Measurements from ENCODE around the gene UTP11.

UTP11 gene

DNA sequence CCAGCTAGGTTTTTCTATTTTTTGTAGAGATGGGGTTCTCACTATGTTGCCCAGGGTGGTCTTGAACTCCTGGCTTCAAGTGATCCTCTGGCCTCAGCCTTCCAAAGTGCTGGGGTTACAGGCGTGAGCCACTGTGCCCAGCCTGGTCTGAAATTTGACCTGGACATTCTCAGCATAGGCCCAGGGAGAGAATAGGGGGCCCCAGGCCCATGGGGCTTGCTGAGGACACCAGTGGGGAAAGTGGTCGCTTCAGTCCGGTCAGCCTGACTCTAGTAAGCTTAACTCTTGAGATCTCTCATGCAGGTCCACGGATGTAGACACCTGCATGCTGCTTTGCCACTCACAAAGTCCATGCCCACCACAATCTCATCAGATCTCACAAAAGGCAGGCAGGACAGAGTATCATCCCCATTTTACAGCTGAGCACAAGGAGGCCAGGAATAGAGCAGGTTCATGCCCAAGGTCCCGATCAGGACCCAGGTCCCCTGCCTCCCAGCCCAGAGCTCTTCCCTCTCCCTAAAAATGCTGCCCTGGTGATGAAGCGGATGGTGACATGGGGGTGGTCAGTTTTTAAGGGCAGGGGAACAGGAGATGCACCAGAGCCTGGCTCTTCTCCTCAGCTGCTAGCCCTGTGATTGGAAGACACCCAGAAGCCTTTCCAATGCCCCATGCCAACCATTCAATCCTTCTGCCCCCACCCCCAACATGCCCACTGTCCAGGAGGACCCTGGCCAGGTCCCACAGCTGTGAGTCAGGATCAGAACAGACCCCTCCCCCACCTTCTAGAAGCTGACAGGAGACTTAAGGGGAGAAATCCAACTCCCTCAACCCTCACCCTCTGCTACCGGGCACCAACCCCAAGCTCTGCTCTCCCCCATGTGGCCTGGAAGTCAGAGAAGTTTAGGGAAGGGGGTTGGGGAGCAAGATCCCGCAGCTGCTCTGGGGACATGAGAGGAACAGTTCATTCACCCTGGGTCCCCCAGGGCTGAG lies 9.0 kb upstream of the UTP11 start:
- in situ Hi-C loops (cut with HindIII; ENCODE audit: low sequenced_read_pairs), result no loop called here

DNA sequence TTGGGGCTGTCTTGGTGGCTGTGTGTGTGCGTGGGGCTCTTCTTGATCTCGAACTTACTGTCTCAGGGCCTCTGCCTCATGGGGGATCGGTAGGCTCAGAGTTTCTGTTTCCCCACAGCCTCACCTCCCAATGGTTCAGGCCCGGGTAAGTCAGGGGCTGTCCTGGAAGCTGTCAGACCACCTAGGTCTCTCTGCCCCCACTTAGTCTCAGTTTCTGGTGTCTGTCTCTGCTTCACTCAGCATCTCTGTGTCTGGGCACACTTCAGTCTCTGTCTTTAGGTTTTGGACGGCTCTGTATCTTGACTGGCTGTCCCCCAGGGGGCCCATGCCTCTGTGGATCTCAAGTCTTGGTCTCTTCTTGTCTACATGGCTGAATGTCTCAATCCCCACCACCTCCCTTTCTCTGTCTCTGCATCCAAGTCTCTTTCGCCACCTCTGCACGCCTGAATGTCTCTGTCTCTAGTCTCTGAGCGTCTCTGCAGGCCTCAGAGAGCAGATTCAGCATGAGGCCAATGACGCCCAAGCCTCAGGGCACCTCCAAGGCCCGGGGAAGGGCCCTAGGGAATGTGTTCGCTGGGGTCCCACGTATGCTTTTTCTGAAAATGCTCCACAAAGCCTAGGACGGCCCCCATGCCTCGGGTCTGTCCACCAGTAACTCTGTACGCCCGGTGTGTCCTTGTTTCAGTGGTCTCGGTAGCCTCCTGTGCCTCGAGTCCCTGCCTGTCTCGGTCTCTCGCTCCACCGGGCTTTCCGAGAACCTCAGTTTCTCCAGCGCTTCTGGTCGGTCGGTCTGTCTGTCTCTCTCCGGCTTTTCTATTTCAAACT lies 8.0 kb upstream of the UTP11 start:
- in situ Hi-C loops (cut with HindIII; ENCODE audit: low sequenced_read_pairs), result no loop called here

DNA sequence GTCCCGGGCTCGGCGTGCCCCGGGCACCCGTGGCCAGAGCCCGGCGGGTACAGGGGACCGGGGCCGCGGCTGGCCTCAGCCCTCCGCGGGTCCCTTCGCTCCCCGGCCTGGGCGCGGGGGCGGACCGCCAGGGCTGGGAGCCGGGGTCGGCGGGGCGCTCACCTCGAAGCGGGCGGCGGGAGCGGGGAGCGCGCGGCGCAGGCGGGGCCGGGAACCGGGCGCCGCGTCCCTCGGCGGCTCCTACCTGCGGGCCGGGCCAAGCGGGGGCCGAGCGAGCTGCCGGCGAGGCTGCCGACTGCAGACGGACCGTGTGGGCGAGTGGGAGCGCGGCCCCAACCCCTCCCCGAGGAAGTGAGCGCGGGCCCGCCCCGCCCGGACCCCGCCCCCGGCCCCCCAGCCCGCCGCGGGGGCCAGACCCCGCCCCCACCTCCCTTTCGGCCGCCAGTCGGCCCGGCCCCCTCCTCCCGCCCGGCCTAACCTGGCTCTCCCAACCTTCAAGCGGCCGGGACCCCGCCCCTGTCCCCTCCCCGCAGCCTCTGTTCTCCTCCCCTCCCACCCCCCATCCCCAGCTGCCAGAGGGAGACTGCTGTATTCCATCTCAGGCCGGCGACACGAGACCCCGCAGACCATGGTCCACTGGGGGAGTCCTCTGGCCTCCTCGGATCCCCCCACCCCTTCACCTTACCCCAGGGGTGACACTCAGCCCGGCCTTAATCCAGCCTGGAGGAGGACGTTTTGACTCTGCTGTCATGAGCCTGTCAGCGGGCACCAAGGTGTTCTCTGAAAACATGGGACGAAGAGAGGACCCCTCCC lies 7.1 kb upstream of the UTP11 start, which contains the start of gene FHL3:
TSS of gene FHL3 (minus strand) at position 320 of the 813 bp plus-strand sequence. CDS start 6,102 bp downstream, outside the sequence.
- in situ Hi-C loops (cut with HindIII; ENCODE audit: low sequenced_read_pairs), result no loop called here

DNA sequence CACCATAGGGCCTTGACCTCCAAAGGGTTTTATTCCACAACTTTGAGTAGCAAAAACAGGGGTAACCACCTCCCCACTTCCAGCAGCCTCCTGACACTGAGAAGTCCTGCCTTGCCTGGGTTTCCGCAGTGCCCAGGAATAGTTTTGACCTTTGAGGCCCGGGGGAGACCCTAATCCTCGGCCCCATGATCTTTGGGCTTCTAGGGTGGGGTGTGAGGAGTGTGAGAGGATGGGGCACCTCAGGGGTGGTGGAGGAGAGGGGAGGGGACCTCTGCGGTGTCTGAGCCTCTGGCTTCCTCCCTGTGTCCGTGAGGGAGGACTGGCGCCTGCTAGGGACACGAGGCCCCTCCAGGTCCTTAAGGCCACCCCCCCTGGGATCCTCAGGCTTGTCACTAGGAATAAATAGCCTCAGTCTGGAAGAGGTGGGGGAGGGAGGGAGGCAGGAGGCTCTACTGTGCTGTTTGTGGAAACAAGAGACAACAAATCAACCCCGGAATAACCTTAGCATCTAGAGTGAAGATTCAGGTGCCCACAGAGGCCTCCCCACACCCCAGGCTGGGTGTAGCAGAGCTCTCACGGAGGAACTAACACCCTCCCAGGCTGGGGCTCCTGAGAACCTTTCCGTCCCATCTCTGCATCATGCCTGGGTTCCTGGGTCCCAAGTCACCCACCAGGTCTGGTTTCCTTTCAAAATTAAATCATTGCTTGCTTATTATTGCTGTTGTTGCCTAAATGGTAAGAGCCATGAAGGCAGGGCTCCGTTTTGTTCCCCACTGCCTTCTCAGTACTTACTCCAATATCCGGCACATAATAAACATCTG lies 6.3 kb upstream of the UTP11 start:
- in situ Hi-C loops (cut with HindIII; ENCODE audit: low sequenced_read_pairs), result no loop called here

DNA sequence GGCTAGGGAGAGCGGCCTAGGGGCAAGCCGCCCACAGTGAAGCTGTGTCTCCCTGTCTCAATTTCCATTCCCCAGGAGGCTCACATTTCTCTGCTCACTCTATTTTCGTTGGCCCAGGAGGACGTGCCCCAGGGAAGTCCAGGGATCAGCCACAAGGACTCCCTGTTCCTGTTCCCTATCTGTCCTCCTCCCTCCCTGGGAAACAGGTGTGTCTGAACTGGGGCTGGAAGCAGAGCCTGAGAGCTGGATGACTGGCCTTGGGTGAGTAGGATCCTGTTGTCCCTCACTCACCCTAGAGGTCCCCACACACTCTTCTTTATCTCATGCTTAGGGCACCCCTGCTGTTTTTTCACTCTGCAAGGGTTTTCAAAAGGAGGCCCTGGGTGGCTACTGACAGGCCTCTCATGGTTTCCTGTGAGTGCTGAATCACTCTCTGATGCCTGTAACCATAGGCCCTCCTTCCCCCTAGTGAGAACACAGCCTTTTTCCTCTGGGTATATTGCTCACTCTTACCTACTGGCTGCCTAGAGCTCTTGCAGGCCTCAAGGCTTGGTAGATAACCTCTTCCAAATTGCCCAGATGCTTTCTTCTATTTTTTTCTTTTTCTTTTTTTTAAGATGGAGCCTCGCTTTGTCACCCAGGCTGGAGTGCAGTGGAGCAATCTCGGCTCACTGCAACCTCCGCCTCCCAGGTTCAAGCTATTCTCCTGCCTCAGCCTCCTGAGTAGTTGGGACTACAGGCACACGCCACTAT lies 3.3 kb upstream of the UTP11 start:
- in situ Hi-C loops (cut with HindIII; ENCODE audit: low sequenced_read_pairs), result no loop called here

DNA sequence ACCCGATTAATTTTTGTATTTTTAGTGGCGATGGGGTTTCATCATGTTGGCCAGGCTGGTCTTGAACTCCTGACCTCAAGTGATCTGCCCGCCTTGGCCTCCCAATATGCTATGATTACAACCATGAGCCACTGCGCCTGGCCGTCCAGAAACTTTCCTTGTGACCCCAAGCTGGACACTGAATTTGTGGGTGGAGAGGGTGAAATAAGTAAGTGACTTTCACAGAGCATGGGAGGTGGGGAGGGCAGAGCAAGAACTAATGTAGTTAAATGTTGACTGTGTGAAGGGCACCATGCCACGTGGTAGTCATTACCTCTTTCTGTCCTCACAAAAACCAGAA lies 2.7 kb upstream of the UTP11 start:
- in situ Hi-C loops (cut with HindIII; ENCODE audit: low sequenced_read_pairs), result no loop called here

DNA sequence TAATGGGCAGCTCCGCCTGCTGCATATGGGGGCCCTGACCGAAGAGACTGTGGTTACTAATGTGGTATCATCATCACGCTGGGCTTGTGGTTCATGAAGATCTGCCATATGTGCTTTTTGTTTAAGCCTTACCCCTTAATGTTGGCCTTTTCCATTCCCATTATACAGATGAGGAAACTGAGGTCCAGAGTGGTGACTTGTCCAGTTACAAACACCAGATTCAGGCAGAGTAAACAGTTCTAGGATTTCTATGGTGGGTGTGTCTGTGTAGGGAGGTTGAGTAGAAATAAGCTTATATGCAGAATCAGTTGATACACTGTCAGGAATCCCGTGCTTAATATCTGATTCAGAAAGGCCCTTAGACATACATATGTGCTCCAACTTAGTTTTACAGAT lies 691 bp downstream of the UTP11 start:
- in situ Hi-C loops (cut with HindIII; ENCODE audit: low sequenced_read_pairs), result no loop called here

DNA sequence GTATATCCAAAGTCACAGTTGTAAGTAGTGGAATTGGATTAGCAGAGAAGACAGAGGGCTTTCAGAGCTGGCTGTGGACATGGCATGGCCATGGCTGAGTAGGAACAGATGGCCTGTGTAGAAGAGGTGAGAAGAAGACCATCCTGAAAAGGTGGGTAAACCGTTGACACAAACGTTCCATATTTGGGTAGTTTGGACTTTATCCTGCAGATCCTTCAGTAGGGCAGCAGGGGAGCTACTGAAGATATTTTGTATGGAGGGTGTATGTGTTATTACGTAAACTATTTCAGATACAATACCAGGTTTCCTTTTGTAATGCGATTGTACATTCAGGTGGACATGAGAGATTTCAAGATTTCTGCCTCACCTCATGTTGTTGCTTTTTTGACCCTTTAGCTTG lies 1.6 kb downstream of the UTP11 start:
- in situ Hi-C loops (cut with HindIII; ENCODE audit: low sequenced_read_pairs), result no loop called here

DNA sequence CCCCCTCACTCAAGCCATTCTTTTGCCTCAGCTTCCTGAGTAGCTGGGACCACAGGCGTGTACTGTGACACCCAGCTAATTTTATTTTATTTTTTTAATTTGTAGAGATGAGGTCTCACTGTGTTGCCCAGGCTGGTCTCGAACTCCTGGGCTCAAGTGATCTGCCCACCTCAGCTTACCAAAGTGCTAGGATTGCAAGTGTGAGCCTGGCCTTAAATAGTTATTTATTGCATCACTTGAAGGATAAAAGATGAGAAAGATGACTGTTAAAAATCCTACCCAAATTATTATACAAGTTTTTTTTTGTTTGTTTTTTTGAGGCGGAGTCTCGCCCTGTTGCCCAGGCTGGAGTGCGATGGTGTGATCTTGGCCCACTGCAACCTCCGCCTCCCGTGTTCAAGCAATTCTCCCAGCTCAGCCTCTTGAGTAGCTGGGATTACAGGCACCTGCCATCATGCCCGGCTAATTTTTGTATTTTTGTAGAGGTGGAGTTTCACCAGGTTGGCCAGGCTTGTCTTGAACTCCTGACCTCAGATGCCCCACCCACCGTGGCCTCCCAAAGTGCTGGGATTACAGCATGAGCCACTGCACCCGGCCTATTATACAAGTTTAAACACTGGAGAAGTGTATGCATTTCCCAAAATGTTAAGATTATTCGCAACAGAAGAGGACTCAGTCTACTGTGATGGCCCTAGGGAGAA lies 2.3 kb downstream of the UTP11 start:
- in situ Hi-C loops (cut with HindIII; ENCODE audit: low sequenced_read_pairs), result no loop called here

DNA sequence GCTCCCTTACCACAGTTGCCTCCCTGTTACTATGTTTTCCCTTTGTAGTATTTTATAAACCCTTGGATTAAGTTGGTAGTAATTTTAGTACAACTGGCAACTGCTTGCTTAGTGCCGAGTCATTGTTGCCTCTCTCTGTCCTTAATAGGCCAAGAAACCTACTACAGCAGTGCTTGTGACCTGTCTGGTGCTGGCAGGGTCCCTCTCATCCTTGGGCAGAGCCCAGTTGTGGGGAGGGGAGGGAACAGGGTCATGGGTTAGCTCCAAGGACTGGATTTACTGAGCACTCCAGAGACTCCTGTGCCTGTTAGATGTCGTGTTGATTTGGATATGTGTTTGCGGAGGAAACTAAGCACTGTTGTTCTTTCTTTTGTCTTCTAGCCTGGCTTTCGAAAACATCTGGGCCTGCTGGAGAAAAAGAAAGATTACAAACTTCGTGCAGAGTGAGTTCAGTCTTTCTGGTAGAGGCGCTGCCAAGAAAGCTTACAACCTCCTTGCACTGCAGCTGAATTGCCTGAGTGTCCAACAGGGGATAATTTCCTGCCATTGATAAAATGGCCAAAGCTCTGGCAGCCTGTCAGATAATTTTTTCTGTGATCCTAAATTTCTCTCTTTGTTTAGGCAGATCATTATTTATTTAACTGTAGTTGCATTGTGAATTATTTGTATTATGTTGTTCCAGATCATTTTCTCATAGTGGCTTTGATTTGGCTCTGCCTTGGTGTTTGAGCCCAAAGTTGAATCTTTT lies 3.6 kb downstream of the UTP11 start:
- in situ Hi-C loops (cut with HindIII; ENCODE audit: low sequenced_read_pairs), result no loop called here

DNA sequence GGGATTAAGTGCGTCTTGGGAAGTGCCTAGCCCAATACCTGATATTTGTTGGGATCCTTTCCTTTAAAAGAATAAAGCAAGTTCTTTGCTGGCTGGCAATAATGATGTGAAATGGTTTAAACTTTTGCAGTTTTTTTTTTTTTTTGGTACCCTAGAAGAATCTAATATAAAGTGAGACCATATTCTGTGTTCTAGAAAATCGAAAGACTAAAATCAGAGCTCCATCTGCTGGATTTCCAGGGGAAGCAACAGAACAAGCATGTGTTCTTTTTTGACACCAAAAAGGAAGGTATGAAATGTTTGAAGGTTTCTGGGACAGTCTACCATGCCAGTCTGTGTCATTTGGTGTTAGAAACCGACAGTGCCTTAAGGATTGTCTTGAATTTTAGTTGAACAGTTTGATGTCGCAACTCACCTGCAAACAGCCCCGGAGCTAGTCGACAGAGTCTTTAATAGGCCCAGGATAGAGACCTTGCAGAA lies 6.4 kb downstream of the UTP11 start:
- in situ Hi-C loops (cut with HindIII; ENCODE audit: low sequenced_read_pairs), result no loop called here

DNA sequence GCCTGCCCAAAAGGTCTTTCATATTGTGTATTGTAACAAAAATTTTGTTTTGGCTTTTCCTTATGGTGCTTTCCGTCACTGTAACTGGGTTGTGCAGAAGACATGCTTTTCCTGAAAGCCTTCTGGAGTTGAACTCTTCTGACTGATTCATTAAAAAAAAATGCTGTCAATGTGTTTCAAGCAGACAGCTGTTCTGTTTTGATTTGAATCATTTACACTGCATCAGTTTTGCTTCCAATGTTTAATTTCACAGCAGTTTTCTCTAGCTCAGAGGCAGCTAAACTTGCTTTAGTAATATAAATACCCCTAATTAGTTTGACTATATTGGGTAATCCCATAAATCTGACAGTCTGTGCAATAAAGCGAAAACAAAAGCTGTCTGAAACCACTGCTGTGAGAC lies 7.9 kb downstream of the UTP11 start:
- in situ Hi-C loops (cut with HindIII; ENCODE audit: low sequenced_read_pairs), result no loop called here

DNA sequence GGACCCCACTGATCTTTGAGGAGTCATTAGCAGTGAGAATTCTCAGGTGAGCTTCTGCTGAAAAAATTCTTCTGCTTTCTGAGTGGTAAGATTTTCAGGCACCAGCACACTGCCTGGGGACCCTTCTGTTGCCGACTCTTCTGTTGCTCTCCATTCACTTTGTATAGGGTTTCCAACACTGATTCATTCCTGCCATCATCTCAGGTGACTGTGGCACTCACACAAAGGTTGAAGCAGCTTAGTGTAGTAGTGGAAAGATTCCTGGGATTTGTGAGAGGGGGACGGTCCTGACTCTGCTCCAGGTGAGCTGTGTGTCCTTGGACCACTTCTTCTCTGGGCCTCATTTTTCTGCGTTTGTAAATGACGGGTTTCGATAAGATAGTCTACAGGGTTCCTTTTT lies 9.4 kb downstream of the UTP11 start:
- in situ Hi-C loops (cut with HindIII; ENCODE audit: low sequenced_read_pairs), result no loop called here

DNA sequence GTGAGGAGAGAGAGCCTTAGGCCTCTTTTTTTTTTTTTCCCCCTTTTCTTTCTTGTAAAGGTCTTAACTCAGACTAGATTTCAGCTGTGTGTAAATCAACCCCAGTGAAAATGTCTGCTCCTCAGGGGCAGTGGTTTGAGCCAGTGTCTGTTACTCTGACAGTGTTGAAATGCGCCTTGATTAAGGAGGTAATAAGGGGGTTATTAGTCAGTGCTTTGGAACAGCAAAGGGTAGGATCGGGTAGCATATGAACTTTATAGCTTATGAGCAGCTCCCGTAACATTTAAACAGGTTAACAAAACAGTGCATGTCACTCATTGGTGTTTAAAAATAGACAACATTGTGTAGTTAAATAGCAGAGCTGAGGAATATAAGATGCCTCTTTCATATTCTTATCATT lies 10.3 kb downstream of the UTP11 start:
- in situ Hi-C loops (cut with HindIII; ENCODE audit: low sequenced_read_pairs), result no loop called here

DNA sequence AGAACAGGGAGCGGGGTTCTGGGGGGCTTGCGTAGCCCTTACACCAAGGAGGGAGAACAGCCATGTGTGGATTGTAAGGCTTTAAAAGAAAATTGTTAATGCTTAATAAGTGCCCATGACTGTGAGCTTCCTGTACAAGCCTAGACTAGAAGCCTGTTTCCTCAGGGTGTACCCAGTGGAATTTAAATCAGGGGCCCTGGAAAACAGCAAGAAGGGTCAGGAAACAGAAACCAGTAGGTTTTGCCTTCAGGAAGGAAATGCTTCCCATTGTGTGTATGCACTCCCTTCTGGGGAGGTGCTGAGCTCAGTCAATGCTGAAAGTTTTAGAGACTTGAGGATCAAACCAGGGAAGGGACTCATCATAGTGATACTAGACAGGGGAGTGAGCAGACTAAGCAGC lies 12.7 kb downstream of the UTP11 start:
- in situ Hi-C loops (cut with HindIII; ENCODE audit: low sequenced_read_pairs), result no loop called here

DNA sequence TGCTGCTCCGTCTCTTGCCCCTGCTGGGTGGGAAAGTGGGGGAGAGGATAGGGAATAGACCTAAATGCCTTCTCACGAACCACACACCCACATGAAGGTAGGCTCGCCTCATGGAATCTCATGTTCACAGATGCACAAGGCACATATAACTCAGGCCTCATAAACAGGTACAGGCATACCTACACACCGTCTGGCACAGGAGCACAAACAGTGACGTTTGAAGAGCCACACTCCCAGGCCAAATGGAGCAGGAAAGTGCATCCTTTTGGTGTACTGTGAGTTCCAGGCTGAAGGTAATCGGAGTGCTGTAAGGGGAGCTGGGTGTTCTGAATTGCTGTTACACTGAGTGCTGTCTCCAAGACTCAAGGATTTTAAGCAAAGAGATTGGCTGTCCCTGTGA lies 13.1 kb downstream of the UTP11 start:
- in situ Hi-C loops (cut with HindIII; ENCODE audit: low sequenced_read_pairs), result no loop called here

DNA sequence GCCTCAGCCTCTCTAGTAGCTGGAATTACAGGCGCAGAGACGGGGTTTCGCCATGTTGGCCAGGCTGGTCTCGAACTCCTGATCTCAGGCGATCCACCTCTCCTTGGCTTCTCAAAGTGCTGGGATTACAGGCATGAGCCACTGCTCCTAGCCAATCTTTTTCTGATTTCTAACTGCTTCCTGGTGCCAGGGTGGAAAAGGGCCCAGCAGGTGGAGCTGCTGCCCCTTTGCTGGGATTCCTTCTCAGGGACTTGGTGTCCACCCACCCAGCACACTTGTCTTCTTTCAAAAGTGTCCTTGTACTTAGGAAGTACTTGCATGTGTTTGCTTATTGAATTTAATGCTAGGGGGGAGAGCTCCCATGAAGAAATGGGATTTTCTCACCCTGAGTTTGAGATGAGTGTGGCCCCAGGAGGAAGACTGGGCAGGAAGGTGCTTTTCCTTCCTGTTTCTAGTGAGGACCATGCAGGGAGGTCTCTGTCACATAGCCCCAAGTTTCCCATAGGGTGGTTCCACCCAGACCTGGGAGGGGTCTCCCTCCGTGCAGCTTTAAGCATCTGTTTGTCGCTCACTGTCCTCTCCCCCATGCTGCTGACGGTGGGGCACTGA lies 14.2 kb downstream of the UTP11 start:
- in situ Hi-C loops (cut with HindIII; ENCODE audit: low sequenced_read_pairs), result no loop called here

All from endothelial cell of hepatic sinusoid (primary cell).